Stimulated activated effector memory CD8-positive, alpha-beta T cell treated with anti-CD3 and anti-CD28 coated beads, Interleukin-12 subunit alpha, Interleukin-12 subunit beta, amount 100 ng/mL, for 72 hours (primary cell): Measurements from ENCODE around the gene ATAD5.
"Not testable (repeated sequence)": the region's sequence is repeated elsewhere in the genome, so short reads cannot be mapped to it uniquely, and the experiment has no call there.

Source experiments
- ATAC-seq: fragments of 150-1000 bp; cut with Tn5 transposase; 2 replicates; pipeline ENCODE4 v1.10.0; 2021
- DNase-seq, 2 donors: peaks; one replicate each; pipeline ENCODE4 v3.0.0; 2021 to 2022; ENCODE audit warnings: low spot score in 2 of 2
- H3K27ac Mint-ChIP-seq: one replicate; pipeline ENCODE4 v1.8.0; 2022; ENCODE audit warnings: mild to moderate bottlenecking, mixed read lengths
- H3K36me3 Mint-ChIP-seq: one replicate; pipeline ENCODE4 v1.8.0; 2022; ENCODE audit warnings: mild to moderate bottlenecking, mixed read lengths
- H3K4me1 Mint-ChIP-seq: one replicate; pipeline ENCODE4 v1.8.0; 2022; ENCODE audit warnings: mixed read lengths
- H3K4me3 Mint-ChIP-seq: one replicate; pipeline ENCODE4 v1.8.0; 2022; ENCODE audit warnings: mild to moderate bottlenecking, mixed read lengths
- H3K9me3 Mint-ChIP-seq: one replicate; pipeline ENCODE4 v1.8.0; 2022; ENCODE audit warnings: mixed read lengths

Gene ATAD5

GRCh38 chr17:30814860-30815259 is 16.9 kb upstream of the ATAD5 start:
- DNase-seq, ATAC-seq, H3K4me3 Mint-ChIP-seq, H3K9me3 Mint-ChIP-seq, H3K27ac Mint-ChIP-seq: not testable (repeated sequence)
- Mint-ChIP-seq H3K36me3 (peaks cover 61% of the 10 kb centered on the region), H3K4me1 (peaks cover 32% of the 10 kb centered on the region)

GRCh38 chr17:30816165-30816564 is 15.6 kb upstream of the ATAD5 start:
- DNase-seq = no peak
- no peak for ATAC-seq
- Mint-ChIP-seq H3K27ac (no peak overlapping the region), H3K4me1 (peaks cover 43% of the 10 kb centered on the region), H3K9me3 (no peaks in the 10 kb centered on the region), H3K4me3 (no peak overlapping the region), H3K36me3 (peaks cover 62% of the 10 kb centered on the region)

- H3K36me3 Mint-ChIP-seq = peaks cover 48% of the 10 kb centered on the region
- H3K9me3 Mint-ChIP-seq = no peaks in the 10 kb centered on the region
- ATAC-seq (no peak), DNase-seq (no peak)
- H3K4me1 Mint-ChIP-seq = peaks cover 54% of the 10 kb centered on the region
- H3K4me3 Mint-ChIP-seq = peak overlapping the region; percentile 91
- peak overlapping the region; percentile 88 for H3K27ac Mint-ChIP-seq
Observed at GRCh38 chr17:30819971-30820705, 11.6 kb upstream of the ATAD5 start.

GRCh38 chr17:30821871-30822723 is 9.7 kb upstream of the ATAD5 start:
- Mint-ChIP-seq H3K27ac (peak overlapping the region; percentile 75), H3K4me3 (peak overlapping the region; percentile 91), H3K9me3 (no peaks in the 10 kb centered on the region), H3K36me3 (peaks cover 38% of the 10 kb centered on the region), H3K4me1 (peaks cover 47% of the 10 kb centered on the region)
- DNase-seq = peak in 1 of 2 donors; percentile 44
- no peak for ATAC-seq

- peaks cover 38% of the 10 kb centered on the region for H3K36me3 Mint-ChIP-seq
- H3K4me1 Mint-ChIP-seq = peaks cover 46% of the 10 kb centered on the region
- not testable (repeated sequence) for H3K9me3 Mint-ChIP-seq, ATAC-seq
- peak overlapping the region; percentile 75 for H3K27ac Mint-ChIP-seq
- DNase-seq = peak in 1 of 2 donors; percentile 57
- H3K4me3 Mint-ChIP-seq = peak overlapping the region; percentile 91
Observed at GRCh38 chr17:30822919-30823318, 8.8 kb upstream of the ATAD5 start.

- no peak for ATAC-seq
- H3K27ac Mint-ChIP-seq = peak overlapping the region; percentile 91
- peak overlapping the region; percentile 91 for H3K4me3 Mint-ChIP-seq
- peaks cover 34% of the 10 kb centered on the region for H3K36me3 Mint-ChIP-seq
- no peaks in the 10 kb centered on the region for H3K9me3 Mint-ChIP-seq
- DNase-seq = no peak
- peaks cover 46% of the 10 kb centered on the region for H3K4me1 Mint-ChIP-seq
Observed at GRCh38 chr17:30823421-30823820, 8.3 kb upstream of the ATAD5 start.

- H3K27ac Mint-ChIP-seq = peak overlapping the region; percentile 91
- H3K9me3 Mint-ChIP-seq = no peaks in the 10 kb centered on the region
- DNase-seq (no peak), ATAC-seq (peak; percentile 22)
- peaks cover 28% of the 10 kb centered on the region for H3K36me3 Mint-ChIP-seq
- H3K4me1 Mint-ChIP-seq = peaks cover 41% of the 10 kb centered on the region
- peak overlapping the region; percentile 91 for H3K4me3 Mint-ChIP-seq
Observed at GRCh38 chr17:30824002-30824355, 7.8 kb upstream of the ATAD5 start.

- H3K27ac Mint-ChIP-seq = peak within 1 kb of the TSS; percentile 91
- no peaks in the 10 kb centered on the region for H3K9me3 Mint-ChIP-seq
- H3K4me3 Mint-ChIP-seq = peak within 1 kb of the TSS; percentile 91
- peak; percentile 98 for ATAC-seq
- DNase-seq = peak; percentile 82 to 92
- peaks cover 25% of the 10 kb centered on the region for H3K36me3 Mint-ChIP-seq
- H3K4me1 Mint-ChIP-seq = peaks cover 38% of the 10 kb centered on the region
Observed at GRCh38 chr17:30824356-30825145, 7.2 kb upstream of the ATAD5 start, which contains the start of gene CRLF3. Gene CRLF3, minus strand, starts transcription at chr17:30824692. Its CDS starts 41 bp downstream, at chr17:30824651.

GRCh38 chr17:30827082-30827481 is 4.7 kb upstream of the ATAD5 start:
- Mint-ChIP-seq H3K36me3 (peaks cover 11% of the 10 kb centered on the region), H3K4me1 (peaks cover 29% of the 10 kb centered on the region), H3K9me3 (no peaks in the 10 kb centered on the region), H3K27ac (peak overlapping the region; percentile 22), H3K4me3 (no peak overlapping the region)
- no peak for ATAC-seq
- no peak for DNase-seq

GRCh38 chr17:30829022-30829421 is 2.7 kb upstream of the ATAD5 start:
- Mint-ChIP-seq H3K4me3 (no peak overlapping the region), H3K36me3 (peaks cover 17% of the 10 kb centered on the region), H3K9me3 (no peaks in the 10 kb centered on the region), H3K27ac (no peak overlapping the region), H3K4me1 (peaks cover 22% of the 10 kb centered on the region)
- ATAC-seq (no peak), DNase-seq (no peak)

- Mint-ChIP-seq H3K4me1 (peaks cover 20% of the 10 kb centered on the region), H3K4me3 (peak overlapping the region; percentile 99), H3K27ac (peak overlapping the region; percentile 99), H3K9me3 (no peaks in the 10 kb centered on the region), H3K36me3 (peaks cover 37% of the 10 kb centered on the region)
- no peak for DNase-seq
- ATAC-seq = no peak
Observed at GRCh38 chr17:30831257-30831656, 509 bp upstream of the ATAD5 start.

- H3K36me3 Mint-ChIP-seq = peaks cover 46% of the 10 kb centered on the region
- H3K4me1 Mint-ChIP-seq = peaks cover 20% of the 10 kb centered on the region
- H3K4me3 Mint-ChIP-seq = peak overlapping the region; percentile 99
- DNase-seq (no peak), ATAC-seq (no peak)
- H3K9me3 Mint-ChIP-seq = no peaks in the 10 kb centered on the region
- H3K27ac Mint-ChIP-seq = peak overlapping the region; percentile 99
Observed at GRCh38 chr17:30832438-30833124, 815 bp downstream of the ATAD5 start.

- Mint-ChIP-seq H3K4me1 (no peaks in the 10 kb centered on the region), H3K4me3 (no peak overlapping the region), H3K36me3 (peaks cover 95% of the 10 kb centered on the region), H3K27ac (no peak overlapping the region), H3K9me3 (no peaks in the 10 kb centered on the region)
- no peak for DNase-seq
- ATAC-seq = no peak
Observed at GRCh38 chr17:30838202-30838807, 6.5 kb downstream of the ATAD5 start.

- DNase-seq = no peak
- Mint-ChIP-seq H3K36me3 (peaks cover 95% of the 10 kb centered on the region), H3K4me1 (no peaks in the 10 kb centered on the region), H3K9me3 (no peaks in the 10 kb centered on the region), H3K4me3 (no peak overlapping the region), H3K27ac (no peak overlapping the region)
- ATAC-seq = no peak
Observed at GRCh38 chr17:30840771-30841170, 9.0 kb downstream of the ATAD5 start.
